HL-60 (cell line): ENCODE results near the gene PRDM11.

ENCODE experiments used
- CTCF ChIP-seq: IDR thresholded peaks from one replicate; pipeline ENCODE4 v1.5.1; 2011; ENCODE audit warnings: low read length, control low read depth, inconsistent platforms; ENCODE audit not compliant: insufficient read depth
- GABPA ChIP-seq: IDR thresholded peaks from 2 replicates; pipeline ENCODE4 v1.6.1; 2012; ENCODE audit warnings: low read depth
- POLR2AphosphoS5 ChIP-seq: IDR thresholded peaks from 2 replicates; pipeline ENCODE4 v1.6.1; 2012; ENCODE audit warnings: low read depth
- TF ChIP-seq, protein P1 (sequence below): IDR thresholded peaks from 2 replicates; pipeline ENCODE4 v1.6.1; 2012; ENCODE audit warnings: low read depth; ENCODE audit not compliant: insufficient replicate concordance

DNA sequence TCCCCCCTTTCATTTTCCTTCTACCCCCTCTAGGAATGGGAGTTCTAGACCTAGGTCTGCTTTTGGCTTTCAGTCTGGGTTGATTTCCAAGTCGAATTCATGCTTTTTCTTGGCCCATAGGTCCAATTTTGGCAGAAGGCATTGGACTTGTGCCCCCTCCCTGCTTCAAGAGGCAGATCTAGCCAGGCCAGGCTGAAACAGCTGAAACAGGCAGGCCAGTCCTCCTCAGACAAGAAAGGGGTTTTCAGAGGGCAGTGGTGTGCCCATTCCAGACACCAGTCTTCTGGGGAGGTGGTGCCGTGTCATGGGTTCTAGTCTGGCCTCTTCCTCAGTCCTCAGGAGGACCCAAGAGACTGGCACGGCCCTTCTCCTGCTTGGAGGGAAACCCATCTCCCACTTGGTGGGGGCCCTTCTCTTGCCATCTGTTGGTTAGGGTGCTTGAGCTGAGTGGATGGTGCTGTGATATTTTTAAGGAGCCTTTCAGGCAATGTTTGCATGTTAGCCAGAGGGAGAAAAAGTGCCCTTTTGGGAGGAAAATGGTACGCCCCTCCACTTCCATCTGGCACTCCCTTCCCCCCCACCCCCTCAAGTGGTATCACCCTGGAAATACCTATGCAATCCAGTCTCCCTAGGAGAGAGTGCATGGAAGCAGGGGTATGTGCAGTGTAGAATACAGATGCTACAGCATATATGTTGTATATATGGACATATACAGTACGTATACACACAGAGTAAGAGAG lies 86.1 kb downstream of the PRDM11 start:
- TF ChIP-seq CTCF (no peak), POLR2AphosphoS5 (no peak), GABPA (no peak)
- TF ChIP-seq, protein P1, sequence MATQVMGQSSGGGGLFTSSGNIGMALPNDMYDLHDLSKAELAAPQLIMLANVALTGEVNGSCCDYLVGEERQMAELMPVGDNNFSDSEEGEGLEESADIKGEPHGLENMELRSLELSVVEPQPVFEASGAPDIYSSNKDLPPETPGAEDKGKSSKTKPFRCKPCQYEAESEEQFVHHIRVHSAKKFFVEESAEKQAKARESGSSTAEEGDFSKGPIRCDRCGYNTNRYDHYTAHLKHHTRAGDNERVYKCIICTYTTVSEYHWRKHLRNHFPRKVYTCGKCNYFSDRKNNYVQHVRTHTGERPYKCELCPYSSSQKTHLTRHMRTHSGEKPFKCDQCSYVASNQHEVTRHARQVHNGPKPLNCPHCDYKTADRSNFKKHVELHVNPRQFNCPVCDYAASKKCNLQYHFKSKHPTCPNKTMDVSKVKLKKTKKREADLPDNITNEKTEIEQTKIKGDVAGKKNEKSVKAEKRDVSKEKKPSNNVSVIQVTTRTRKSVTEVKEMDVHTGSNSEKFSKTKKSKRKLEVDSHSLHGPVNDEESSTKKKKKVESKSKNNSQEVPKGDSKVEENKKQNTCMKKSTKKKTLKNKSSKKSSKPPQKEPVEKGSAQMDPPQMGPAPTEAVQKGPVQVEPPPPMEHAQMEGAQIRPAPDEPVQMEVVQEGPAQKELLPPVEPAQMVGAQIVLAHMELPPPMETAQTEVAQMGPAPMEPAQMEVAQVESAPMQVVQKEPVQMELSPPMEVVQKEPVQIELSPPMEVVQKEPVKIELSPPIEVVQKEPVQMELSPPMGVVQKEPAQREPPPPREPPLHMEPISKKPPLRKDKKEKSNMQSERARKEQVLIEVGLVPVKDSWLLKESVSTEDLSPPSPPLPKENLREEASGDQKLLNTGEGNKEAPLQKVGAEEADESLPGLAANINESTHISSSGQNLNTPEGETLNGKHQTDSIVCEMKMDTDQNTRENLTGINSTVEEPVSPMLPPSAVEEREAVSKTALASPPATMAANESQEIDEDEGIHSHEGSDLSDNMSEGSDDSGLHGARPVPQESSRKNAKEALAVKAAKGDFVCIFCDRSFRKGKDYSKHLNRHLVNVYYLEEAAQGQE: no peak
